Trophoblast cell (in vitro differentiated cells and primary cell): ENCODE measurements around the gene GRAMD1A.
"Not testable (repeated sequence)": the region's sequence is repeated elsewhere in the genome, so short reads cannot be mapped to it uniquely, and the experiment has no call there.

Experiments used
- DNase-seq, 2 donors: peaks; one replicate each; pipeline ENCODE4 v3.0.0-alpha.2; 2016
- H2AFZ ChIP-seq: 2 replicates; pipeline ENCODE4 v1.6.1; 2013; ENCODE audit warnings: low read length, moderate library complexity, mild to moderate bottlenecking; ENCODE audit not compliant: insufficient read depth, poor library complexity
- H2AK5ac ChIP-seq: 2 replicates; pipeline ENCODE4 v1.6.1; 2013; ENCODE audit warnings: mild to moderate bottlenecking, low read length
- H2BK120ac ChIP-seq: 2 replicates; pipeline ENCODE4 v1.6.1; 2013; ENCODE audit warnings: low read length, mild to moderate bottlenecking, moderate library complexity; ENCODE audit not compliant: insufficient read depth, poor library complexity
- H2BK12ac ChIP-seq: 2 replicates; pipeline ENCODE4 v1.6.1; 2013; ENCODE audit warnings: mild to moderate bottlenecking, low read length, moderate library complexity
- H2BK5ac ChIP-seq: 2 replicates; pipeline ENCODE4 v1.6.1; 2013; ENCODE audit warnings: low read length, low read depth, moderate library complexity, mild to moderate bottlenecking; ENCODE audit not compliant: poor library complexity
- H3K14ac ChIP-seq: 2 replicates; pipeline ENCODE4 v1.6.1; 2013; ENCODE audit warnings: mild to moderate bottlenecking, low read length
- H3K18ac ChIP-seq: 2 replicates; pipeline ENCODE4 v1.6.1; 2013; ENCODE audit warnings: mild to moderate bottlenecking, low read length
- H3K23ac ChIP-seq: 2 replicates; pipeline ENCODE4 v1.6.1; 2013; ENCODE audit warnings: low read length
- H3K27ac ChIP-seq: 2 replicates; pipeline ENCODE4 v1.5.1; 2013; ENCODE audit warnings: low read depth, mild to moderate bottlenecking, inconsistent platforms, low read length, moderate library complexity
- H3K27me3 ChIP-seq: 2 replicates; pipeline ENCODE4 v1.6.1; 2013; ENCODE audit warnings: inconsistent platforms, mild to moderate bottlenecking, low read length, moderate library complexity; ENCODE audit not compliant: insufficient read depth
- H3K36me3 ChIP-seq, 2 experiments: 1 replicate in 1 of 2; 2 replicates in 1 of 2; pipeline ENCODE4 v1.6.1; 2013; ENCODE audit warnings: low read length in 2 of 2, mild to moderate bottlenecking in 2 of 2, moderate library complexity in 1 of 2; ENCODE audit not compliant: insufficient read depth in 2 of 2, control insufficient read depth in 1 of 2
- H3K4ac ChIP-seq: 2 replicates; pipeline ENCODE4 v1.6.1; 2013; ENCODE audit warnings: low read depth, mild to moderate bottlenecking, low read length, moderate library complexity
- H3K4me1 ChIP-seq, 2 experiments: 1 replicate in 1 of 2; 2 replicates in 1 of 2; pipeline ENCODE4 v1.6.1; 2013; ENCODE audit warnings: low read length in 2 of 2, mild to moderate bottlenecking in 2 of 2, moderate library complexity in 1 of 2; ENCODE audit not compliant: insufficient read depth in 2 of 2, control insufficient read depth in 1 of 2
- H3K4me2 ChIP-seq: 2 replicates; pipeline ENCODE4 v1.6.1; 2013; ENCODE audit warnings: inconsistent platforms, mild to moderate bottlenecking, low read length, moderate library complexity
- H3K4me3 ChIP-seq: 2 replicates; pipeline ENCODE4 v1.5.1; 2013; ENCODE audit warnings: mild to moderate bottlenecking, low read depth, low read length, inconsistent platforms
- H3K79me1 ChIP-seq: one replicate; pipeline ENCODE4 v1.6.1; 2013; ENCODE audit warnings: low read length
- H3K79me2 ChIP-seq: 2 replicates; pipeline ENCODE4 v1.6.1; 2013; ENCODE audit warnings: low read length, mild to moderate bottlenecking; ENCODE audit not compliant: control insufficient read depth, insufficient read depth, poor library complexity
- H3K9ac ChIP-seq: 2 replicates; pipeline ENCODE4 v1.6.1; 2013; ENCODE audit warnings: mild to moderate bottlenecking, low read length
- H3K9me3 ChIP-seq: 2 replicates; pipeline ENCODE4 v1.6.1; 2013; ENCODE audit warnings: low read depth, mild to moderate bottlenecking, control low read depth, inconsistent platforms, low read length; ENCODE audit not compliant: insufficient read depth
- H4K12ac ChIP-seq: 2 replicates; pipeline ENCODE4 v1.6.1; 2013; ENCODE audit warnings: low read depth, mild to moderate bottlenecking, low read length, moderate library complexity
- H4K8ac ChIP-seq: 2 replicates; pipeline ENCODE4 v1.6.1; 2013; ENCODE audit warnings: low read depth, mild to moderate bottlenecking, low read length, moderate library complexity
- H4K91ac ChIP-seq: one replicate; pipeline ENCODE4 v1.6.1; 2013; ENCODE audit warnings: low read depth, mild to moderate bottlenecking, low read length, moderate library complexity
- WGBS: extraction: QIAGEN DNeasy Blood & Tissue Kit; methylation state at CpG from one replicate; pipeline ENCODE4 v1.1.7; 2013; ENCODE audit warnings: missing lambda C conversion rate; ENCODE audit not compliant: insufficient read length, insufficient coverage; ENCODE audit errors: extremely low coverage; 5-methylcytosine and 5-hydroxymethylcytosine counted together

Gene GRAMD1A

DNA sequence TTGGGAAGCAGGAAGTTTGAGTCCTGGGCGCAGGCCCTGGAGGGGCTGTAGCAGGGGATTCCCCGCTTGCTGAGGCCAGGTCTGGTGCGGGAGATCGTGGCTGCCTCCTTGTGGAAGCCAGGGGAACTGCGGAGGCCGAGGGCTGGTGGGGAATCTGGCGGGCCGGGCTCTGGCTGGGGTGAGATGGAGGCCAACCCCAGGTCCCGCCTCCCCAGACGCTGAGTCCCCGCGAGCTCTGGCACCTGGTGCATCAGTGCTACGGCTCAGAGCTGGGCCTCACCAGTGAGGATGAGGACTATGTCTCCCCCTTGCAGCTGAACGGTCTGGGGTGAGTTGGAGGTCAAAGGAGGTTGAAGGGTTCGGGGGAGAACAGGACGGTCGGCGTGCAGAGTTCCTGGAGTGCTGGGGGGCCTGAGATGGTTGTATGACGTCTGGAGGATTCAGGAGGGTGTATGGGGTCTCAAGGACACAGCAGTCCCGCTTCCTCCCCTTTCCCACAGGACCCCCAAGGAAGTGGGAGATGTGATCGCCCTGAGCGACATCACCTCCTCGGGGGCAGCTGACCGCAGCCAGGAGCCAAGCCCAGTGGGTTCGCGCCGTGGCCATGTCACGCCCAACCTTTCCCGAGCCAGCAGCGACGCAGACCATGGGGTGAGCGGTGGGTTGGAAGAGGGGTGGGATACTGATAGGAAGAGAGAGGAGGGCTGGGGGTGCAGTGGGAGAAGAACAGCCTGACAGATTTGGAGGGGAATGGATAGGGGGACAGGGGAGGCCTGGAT is 13.1 kb downstream of the GRAMD1A start:
- no peak overlapping the region for H3K18ac ChIP-seq
- H3K79me1 ChIP-seq: no peaks in the 10 kb centered on the region
- no peak overlapping the region for H2AFZ ChIP-seq
- peak; percentile 43 to 53 for DNase-seq
- H3K79me2 ChIP-seq: no peaks in the 10 kb centered on the region
- no peak overlapping the region for H4K8ac ChIP-seq
- H4K12ac ChIP-seq: no peak overlapping the region
- no CpG with 5 or more reads among the region's 32 CpGs for WGBS
- H2BK5ac ChIP-seq: no peak overlapping the region
- H2BK12ac ChIP-seq: no peak overlapping the region
- peaks cover 2% of the 10 kb centered on the region for H3K9me3 ChIP-seq
- no peak overlapping the region for H3K4me2 ChIP-seq
- H3K23ac ChIP-seq: no peak overlapping the region
- H4K91ac ChIP-seq: no peak overlapping the region
- no peaks in the 10 kb centered on the region for H3K4me1 ChIP-seq
- H3K27ac ChIP-seq: no peak overlapping the region
- H3K14ac ChIP-seq: no peak overlapping the region
- peak overlapping the region; percentile 45 for H3K4me3 ChIP-seq
- no peak overlapping the region for H3K9ac ChIP-seq
- no peaks in the 10 kb centered on the region for H3K27me3 ChIP-seq
- no peak overlapping the region for H2AK5ac ChIP-seq
- no peak overlapping the region for H3K4ac ChIP-seq
- H3K36me3 ChIP-seq: peaks cover 67 to 71% of the 10 kb centered on the region in 2 experiments
- no peak overlapping the region for H2BK120ac ChIP-seq

DNA sequence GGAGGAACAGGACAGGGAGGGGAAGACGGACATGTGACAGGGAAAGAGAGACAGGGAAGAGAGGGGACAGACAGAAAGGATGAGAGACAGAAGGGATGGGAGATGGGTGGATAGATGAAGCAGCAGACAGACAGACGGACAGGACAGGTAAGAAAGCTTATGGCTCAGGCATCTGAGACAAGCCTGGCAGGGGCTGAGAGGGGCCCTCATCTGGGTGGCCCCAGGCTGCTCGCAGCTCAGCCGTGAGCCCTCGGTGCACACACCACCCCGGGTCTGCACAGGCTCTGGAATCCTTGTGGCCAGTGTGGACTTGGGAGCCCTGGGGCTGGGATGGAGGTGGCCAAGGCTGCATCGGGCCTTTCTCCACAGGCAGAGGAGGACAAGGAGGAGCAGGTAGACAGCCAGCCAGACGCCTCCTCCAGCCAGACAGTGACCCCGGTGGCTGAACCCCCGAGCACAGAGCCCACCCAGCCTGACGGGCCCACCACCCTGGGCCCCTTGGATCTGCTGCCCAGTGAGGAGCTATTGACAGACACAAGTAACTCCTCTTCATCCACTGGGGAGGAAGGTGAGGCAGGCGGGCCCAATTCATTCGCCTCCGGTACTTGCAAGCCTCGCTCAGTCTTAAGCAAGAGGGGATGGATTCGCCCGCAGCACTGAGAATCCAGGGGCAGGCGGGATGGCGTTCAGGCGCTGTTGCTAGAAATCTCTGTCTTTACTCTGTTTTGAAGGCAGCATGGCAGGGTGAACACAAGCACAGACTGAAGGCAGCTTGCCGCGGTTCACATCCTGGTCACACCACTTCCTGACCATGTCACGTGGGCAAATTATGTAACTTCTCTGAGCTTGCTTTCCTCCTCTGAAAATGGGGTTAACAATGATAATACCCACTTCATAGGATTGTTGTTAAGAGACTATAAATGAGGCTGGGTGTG is 14.0 kb downstream of the GRAMD1A start:
- Histone ChIP-seq H3K4me2 (no peak overlapping the region), H2BK120ac (no peak overlapping the region), H3K4ac (no peak overlapping the region), H3K14ac (no peak overlapping the region), H4K8ac (no peak overlapping the region), H3K36me3 (peaks cover 72 to 76% of the 10 kb centered on the region in 2 experiments), H2BK5ac (no peak overlapping the region), H4K91ac (no peak overlapping the region), H3K79me1 (no peaks in the 10 kb centered on the region), H3K23ac (no peak overlapping the region), H3K4me1 (no peaks in the 10 kb centered on the region), H2AK5ac (no peak overlapping the region), H4K12ac (peak overlapping the region; percentile 7), H2BK12ac (no peak overlapping the region), H2AFZ (no peak overlapping the region), H3K9me3 (peaks cover 2% of the 10 kb centered on the region), H3K27me3 (no peaks in the 10 kb centered on the region), H3K79me2 (no peaks in the 10 kb centered on the region), H3K27ac (no peak overlapping the region), H3K4me3 (no peak overlapping the region), H3K18ac (no peak overlapping the region), H3K9ac (no peak overlapping the region)
- no peak for DNase-seq
- WGBS: no CpG with 5 or more reads among the region's 23 CpGs

DNA sequence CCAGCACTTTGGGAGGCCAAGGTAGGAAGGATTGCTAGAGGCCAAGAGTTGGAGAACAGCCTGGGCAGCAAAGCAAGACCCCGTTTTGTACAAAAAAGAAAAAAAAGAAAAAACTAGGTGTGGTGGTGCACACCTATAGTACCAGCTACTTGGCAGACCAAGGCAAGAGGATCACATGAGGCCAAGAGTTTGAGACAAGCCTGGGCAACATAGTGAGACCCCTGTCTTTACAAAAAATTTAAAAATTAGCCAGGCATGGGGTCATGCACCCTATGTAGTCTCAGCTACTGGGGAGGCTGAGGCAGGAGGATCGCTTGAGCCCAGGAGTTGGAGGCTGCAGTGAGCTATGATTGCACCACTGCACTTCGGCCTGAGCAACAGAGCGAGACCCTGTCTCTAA is 14.7 kb downstream of the GRAMD1A start:
- H4K8ac ChIP-seq, H2BK120ac ChIP-seq, H2AK5ac ChIP-seq, H3K27ac ChIP-seq, H3K14ac ChIP-seq, H3K18ac ChIP-seq, H3K23ac ChIP-seq, H3K79me2 ChIP-seq, H3K4ac ChIP-seq, H3K4me3 ChIP-seq, H3K9me3 ChIP-seq, H4K91ac ChIP-seq, H3K27me3 ChIP-seq, H2AFZ ChIP-seq, H3K79me1 ChIP-seq, H3K4me2 ChIP-seq, H3K4me1 ChIP-seq, H2BK12ac ChIP-seq, H2BK5ac ChIP-seq, H4K12ac ChIP-seq, H3K9ac ChIP-seq, DNase-seq: not testable (repeated sequence)
- WGBS: no CpG with 5 or more reads among the region's 4 CpGs
- H3K36me3 ChIP-seq: peaks cover 72 to 76% of the 10 kb centered on the region in 2 experiments

DNA sequence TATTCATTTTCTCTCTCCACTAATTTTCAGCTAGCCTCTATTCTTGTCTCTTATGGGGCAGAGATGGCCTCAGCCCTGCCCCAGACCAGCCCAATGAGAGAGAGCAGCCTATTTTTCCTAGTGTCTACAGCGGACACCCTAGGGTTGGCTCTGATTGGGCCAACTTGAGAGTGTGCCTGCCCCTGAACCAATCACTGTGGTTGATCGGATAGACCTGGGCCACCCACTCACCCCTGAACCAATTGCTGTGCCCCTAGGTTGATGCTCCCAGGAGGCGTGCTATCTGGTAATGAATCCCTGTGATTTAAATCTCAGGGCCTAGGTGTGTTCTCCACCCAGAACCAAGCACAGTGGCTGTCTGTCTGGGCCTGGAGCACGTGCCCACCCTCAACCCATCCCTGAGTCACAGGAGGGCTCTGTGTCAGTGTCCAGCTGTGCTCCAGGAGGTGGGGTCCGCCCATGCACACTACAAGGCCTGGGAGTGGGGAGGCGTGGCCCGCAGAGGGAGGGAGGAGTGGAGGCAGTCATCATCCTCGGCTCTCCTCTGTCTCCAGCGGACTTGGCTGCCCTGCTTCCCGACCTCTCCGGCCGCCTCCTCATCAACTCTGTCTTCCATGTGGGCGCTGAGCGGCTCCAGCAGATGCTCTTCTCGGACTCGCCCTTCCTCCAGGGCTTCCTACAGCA is 15.3 kb downstream of the GRAMD1A start:
- Histone ChIP-seq H3K18ac (no peak overlapping the region), H3K36me3 (peaks cover 69 to 74% of the 10 kb centered on the region in 2 experiments), H3K9ac (no peak overlapping the region), H2AK5ac (no peak overlapping the region), H2BK120ac (no peak overlapping the region), H3K14ac (no peak overlapping the region), H3K27ac (no peak overlapping the region), H3K27me3 (no peaks in the 10 kb centered on the region), H3K4me3 (no peak overlapping the region), H2BK5ac (no peak overlapping the region), H4K91ac (no peak overlapping the region), H3K9me3 (peaks cover 2% of the 10 kb centered on the region), H2AFZ (no peak overlapping the region), H3K23ac (no peak overlapping the region), H4K12ac (no peak overlapping the region), H3K79me1 (no peaks in the 10 kb centered on the region), H3K4me1 (no peaks in the 10 kb centered on the region), H3K4ac (no peak overlapping the region), H2BK12ac (no peak overlapping the region), H3K79me2 (no peaks in the 10 kb centered on the region), H3K4me2 (no peak overlapping the region), H4K8ac (no peak overlapping the region)
- no peak for DNase-seq
- no CpG with 5 or more reads among the region's 16 CpGs for WGBS
